GM15510 (cell line): ENCODE data around the gene CPPED1.

Experiments used
- POLR2A ChIP-seq: IDR thresholded peaks from 3 replicates; pipeline ENCODE4 v1.6.1; 2011; ENCODE audit warnings: borderline replicate concordance; ENCODE audit not compliant: insufficient read length; ENCODE audit errors: extremely low read depth

Gene CPPED1

GRCh38 chr16:12629271-12629670 is 174.4 kb downstream of the CPPED1 start:
- TF ChIP-seq POLR2A = no peak

- TF ChIP-seq POLR2A = no peak
Measured at GRCh38 chr16:12628536-12628935, 175.2 kb downstream of the CPPED1 start.

- no peak for TF ChIP-seq POLR2A
Measured at GRCh38 chr16:12627394-12627793, 176.3 kb downstream of the CPPED1 start.

GRCh38 chr16:12626411-12626810 is 177.3 kb downstream of the CPPED1 start:
- no peak for TF ChIP-seq POLR2A

GRCh38 chr16:12625716-12626115 is 178.0 kb downstream of the CPPED1 start:
- TF ChIP-seq POLR2A = no peak

GRCh38 chr16:12625068-12625467 is 178.6 kb downstream of the CPPED1 start:
- no peak for TF ChIP-seq POLR2A

- TF ChIP-seq POLR2A = no peak
Measured at GRCh38 chr16:12620150-12620549, 183.5 kb downstream of the CPPED1 start.

- TF ChIP-seq POLR2A = no peak
Measured at GRCh38 chr16:12618515-12618914, 185.2 kb downstream of the CPPED1 start.

GRCh38 chr16:12617401-12617819 is 186.3 kb downstream of the CPPED1 start:
- no peak for TF ChIP-seq POLR2A

GRCh38 chr16:12614662-12615278 is 188.9 kb downstream of the CPPED1 start:
- TF ChIP-seq POLR2A = no peak

GRCh38 chr16:12613992-12614661 is 189.6 kb downstream of the CPPED1 start:
- TF ChIP-seq POLR2A = no peak

- no peak for TF ChIP-seq POLR2A
Measured at GRCh38 chr16:12613131-12613991, 190.3 kb downstream of the CPPED1 start.

- TF ChIP-seq POLR2A = no peak
Measured at GRCh38 chr16:12612598-12613101, 191.0 kb downstream of the CPPED1 start.

GRCh38 chr16:12611916-12612597 is 191.6 kb downstream of the CPPED1 start:
- TF ChIP-seq POLR2A = no peak

- TF ChIP-seq POLR2A = no peak
Measured at GRCh38 chr16:12611006-12611477, 192.6 kb downstream of the CPPED1 start.

GRCh38 chr16:12609937-12610699 is 193.6 kb downstream of the CPPED1 start:
- TF ChIP-seq POLR2A = no peak
